ENCODE measurements around the gene COL6A3.

DNA sequence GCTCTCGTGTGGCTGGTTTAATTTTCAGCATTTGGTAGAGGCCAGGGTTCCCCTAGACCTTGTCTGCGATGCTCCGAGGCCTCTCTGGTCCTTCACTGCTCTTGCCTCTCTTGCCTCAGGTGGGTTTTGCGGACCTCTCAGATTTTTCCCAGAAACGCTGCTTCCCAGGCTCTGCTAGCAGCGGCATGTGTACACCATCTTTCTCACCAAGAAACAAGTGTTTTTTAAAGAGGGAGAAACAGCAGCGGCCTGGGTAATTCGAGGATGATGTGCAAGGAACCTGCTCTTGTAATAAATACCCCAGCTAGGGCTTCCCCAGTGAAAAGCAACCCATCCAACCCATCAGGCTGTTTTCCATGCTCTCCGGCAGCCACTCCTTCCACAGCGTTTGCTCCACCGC lies 33.5 kb upstream of the COL6A3 start:
- no peak for TF ChIP-seq DMTF1 (CRISPR knock-in tag; IDR thresholded peaks at IDR 0.05)
- no peak for TF ChIP-seq U2AF2 (IDR thresholded peaks at IDR 0.05; ENCODE audit: low read depth, low read length)

Measured in HepG2 (cell line).